Pancreas (tissue), 10 donors: ENCODE results near the gene STPG3. TPM values are rescaled to one million over a fixed set of nuclear protein-coding genes. Genes with fewer than 3 reads are reported as not detected.
"Not testable (repeated sequence)": the region's sequence is repeated elsewhere in the genome, so short reads cannot be mapped to it uniquely, and the experiment has no call there.

Source experiments
- ATAC-seq, 4 donors: fragments of 200-7000 bp; cut with Tn5 transposase; one replicate each; pipeline versions ENCODE4 v1.8.0 to v1.9.1; 2020; ENCODE audit warnings: mild to moderate bottlenecking in 4 of 4, moderate library complexity in 4 of 4
- DNase-seq, 6 donors: peaks; one replicate each; pipeline ENCODE4 v3.0.0-alpha.2; 2020
- FAIRE-seq: peaks from 2 replicates; lab custom pipeline; 2012; peaks lifted over from hg19 to GRCh38; lab: Jason Lieb, UNC
- H3K27ac ChIP-seq, 4 donors: fragments of 200-600 bp; sonication (generic); 1 replicate in 3 of 4; 2 replicates in 1 of 4; pipeline versions ENCODE4 v1.5.0 to v1.8.0; 2020
- H3K27me3 ChIP-seq, 4 donors: fragments of 200-600 bp; one replicate each; pipeline ENCODE4 v1.8.0; 2021
- H3K36me3 ChIP-seq, 3 donors: fragments of 200-600 bp; sonication (generic) in 1 of 3; one replicate each; pipeline versions ENCODE4 v1.5.0 to v1.8.0; 2020 to 2021
- H3K4me1 ChIP-seq, 3 donors: fragments of 200-600 bp; one replicate each; pipeline ENCODE4 v1.8.0; 2021
- H3K4me3 ChIP-seq, 4 donors: fragments of 200-600 bp; sonication (generic) in 2 of 4; one replicate each; pipeline versions ENCODE4 v1.5.0 to v1.8.0; 2020 to 2021
- H3K9me3 ChIP-seq, 4 donors: fragments of 200-600 bp; one replicate each; pipeline ENCODE4 v1.8.0; 2021
- WGBS, 2 donors: extraction: QIAGEN DNeasy Blood & Tissue Kit; methylation state at CpG; one replicate each; pipeline ENCODE4 v1.1.7; 2013; 5-methylcytosine and 5-hydroxymethylcytosine counted together
- intact Hi-C, 3 donors: fragments of 100-400 bp; cut with DNase I; formaldehyde crosslinking; loops; one replicate each; pipeline versions ENCODE4 v1.11.1 to v1.14.2; 2022
- polyA plus RNA-seq, 2 donors: library from polyadenylated mRNA; stranded (reverse); fragments of 200-250 nt; gene quantifications; one replicate each; pipeline ENCODE4 v1.2.3, GENCODE V29; 2013
- total RNA-seq, 6 donors: library from RNA; stranded (reverse); fragmentation: NEBNext Ultra II Directional in 4 of 6; extraction: Animal tissue kit (Norgen Biotek cat#: 25700) in 4 of 6; gene quantifications; one replicate each; pipeline versions ENCODE4 v1.2.1 to v1.2.4, GENCODE V29; 2021 to 2023
- TF ChIP-seq, protein P1 (sequence below), 4 donors: fragments of 200-600 bp; sonication (generic) in 3 of 4; IDR thresholded peaks; one replicate each; pipeline versions ENCODE4 v1.5.0 to v1.8.0; 2021; ENCODE audit warnings: antibody characterized with exemption in 4 of 4
- donor health status: healthy with polysubstance abuse.
- donor health status: DM: no; HTN: no; CAD: no; lungs with moderate emphysema.
- donor health status: DM: no; HTN: no; CAD: no.
- donor health status: control.
- donor health status: control.
- donor health status: Bipolar disorder and iron deficiency.
- donor health status: DM: yes; HTN: yes; CAD: no.
- donor health status: DM: no; HTN: no; CAD: no.
- donor health status: DM: no; HTN: no; CAD: no.
- donor health status: DM: yes; HTN: yes; CAD: no.

STPG3 gene
- total and polyA plus RNA-seq, 8 donors = 0.23 TPM; not detected in 7

DNA sequence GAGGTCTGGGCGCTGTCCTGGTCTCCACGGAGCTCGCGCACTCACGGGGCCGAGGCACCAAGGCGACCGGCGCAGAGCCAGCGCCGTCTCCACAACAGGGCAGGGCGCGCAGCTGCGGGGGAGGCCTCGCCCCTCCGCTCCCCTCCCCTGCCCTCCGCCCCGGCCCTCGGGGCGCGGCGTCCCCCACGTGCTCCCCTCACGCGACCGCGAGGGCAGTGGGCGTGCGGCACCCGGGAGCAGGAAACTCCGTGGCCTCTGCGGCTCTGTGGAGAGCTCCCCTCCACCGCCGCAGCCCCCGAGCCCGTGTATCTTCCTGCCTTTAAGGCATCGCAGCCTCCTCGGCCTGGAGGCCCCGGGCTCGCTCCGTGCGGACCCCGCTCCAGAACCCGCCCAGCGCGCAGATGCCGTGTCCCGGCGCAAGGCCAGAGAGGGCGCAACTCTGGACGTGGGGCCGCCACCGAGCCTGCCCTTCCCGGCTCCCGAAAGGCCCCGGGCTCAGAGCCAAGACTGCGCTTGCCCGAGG is 10.7 kb upstream of the STPG3 start:
- FAIRE-seq = no peak
- intact Hi-C loops = no loop called here
- Histone ChIP-seq H3K4me1 (peaks cover 10 to 32% (median 23%) of the 10 kb centered on the region in 3 donors), H3K27ac (peak overlapping the region; percentile 95 to 96 (median 96)), H3K36me3 (peaks cover 7 to 11% (median 8%) of the 10 kb centered on the region in 3 donors), H3K27me3 (no peaks in the 10 kb centered on the region), H3K9me3 (no peaks in the 10 kb centered on the region), H3K4me3 (peak overlapping the region; percentile 61 to 90 (median 72))
- peak in 5 of 6 donors; percentile 73 to 91 (median 81) for DNase-seq
- TF ChIP-seq, protein P1, sequence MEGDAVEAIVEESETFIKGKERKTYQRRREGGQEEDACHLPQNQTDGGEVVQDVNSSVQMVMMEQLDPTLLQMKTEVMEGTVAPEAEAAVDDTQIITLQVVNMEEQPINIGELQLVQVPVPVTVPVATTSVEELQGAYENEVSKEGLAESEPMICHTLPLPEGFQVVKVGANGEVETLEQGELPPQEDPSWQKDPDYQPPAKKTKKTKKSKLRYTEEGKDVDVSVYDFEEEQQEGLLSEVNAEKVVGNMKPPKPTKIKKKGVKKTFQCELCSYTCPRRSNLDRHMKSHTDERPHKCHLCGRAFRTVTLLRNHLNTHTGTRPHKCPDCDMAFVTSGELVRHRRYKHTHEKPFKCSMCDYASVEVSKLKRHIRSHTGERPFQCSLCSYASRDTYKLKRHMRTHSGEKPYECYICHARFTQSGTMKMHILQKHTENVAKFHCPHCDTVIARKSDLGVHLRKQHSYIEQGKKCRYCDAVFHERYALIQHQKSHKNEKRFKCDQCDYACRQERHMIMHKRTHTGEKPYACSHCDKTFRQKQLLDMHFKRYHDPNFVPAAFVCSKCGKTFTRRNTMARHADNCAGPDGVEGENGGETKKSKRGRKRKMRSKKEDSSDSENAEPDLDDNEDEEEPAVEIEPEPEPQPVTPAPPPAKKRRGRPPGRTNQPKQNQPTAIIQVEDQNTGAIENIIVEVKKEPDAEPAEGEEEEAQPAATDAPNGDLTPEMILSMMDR (IDR thresholded peaks at IDR 0.05) = no peak
- 0 to 1% methylated on average over 51 to 58 of the region's 58 CpGs for WGBS, 2 donors
- ATAC-seq = peak; percentile 22 to 43 (median 36)

DNA sequence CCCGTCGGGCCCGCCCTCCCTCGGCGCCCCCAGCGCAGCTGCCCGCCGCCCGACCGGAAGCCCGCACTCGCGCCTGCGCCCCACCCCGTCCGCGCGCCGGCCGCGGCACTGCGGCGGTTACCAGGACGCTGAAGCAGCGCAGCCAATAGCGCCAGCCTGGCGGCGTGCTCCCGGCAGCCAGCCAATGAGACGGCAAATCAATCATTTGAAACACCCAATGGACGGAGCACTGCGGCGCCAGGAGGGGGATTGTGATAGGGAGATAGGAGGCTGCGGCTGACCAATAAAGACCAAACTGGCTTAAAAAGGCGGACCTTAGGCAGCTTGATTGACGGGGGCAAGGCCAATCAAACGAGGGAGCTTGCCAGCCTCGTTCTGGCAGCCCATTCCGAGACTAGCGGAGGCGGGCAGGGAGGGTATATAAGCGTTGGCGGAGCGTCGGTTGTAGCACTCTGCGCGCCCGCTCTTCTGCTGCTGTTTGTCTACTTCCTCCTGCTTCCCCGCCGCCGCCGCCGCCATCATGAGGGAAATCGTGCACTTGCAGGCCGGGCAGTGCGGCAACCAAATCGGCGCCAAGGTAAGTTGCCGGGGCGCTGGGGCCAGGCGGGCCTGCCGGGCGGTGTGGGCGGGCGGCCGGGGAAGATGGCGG is 10.1 kb upstream of the STPG3 start, which contains the start of gene TUBB4B:
Gene TUBB4B (plus strand): TSS at position 447 of the 649 bp plus-strand sequence. CDS start 74 bp downstream, at position 521.
- WGBS, 2 donors = 0 to 1% methylated on average over 41 to 67 of the region's 67 CpGs
- H3K27ac ChIP-seq = peak within 1 kb of the TSS; percentile 95 to 96 (median 96)
- ATAC-seq = peak; percentile 72 to 85 (median 78)

DNA sequence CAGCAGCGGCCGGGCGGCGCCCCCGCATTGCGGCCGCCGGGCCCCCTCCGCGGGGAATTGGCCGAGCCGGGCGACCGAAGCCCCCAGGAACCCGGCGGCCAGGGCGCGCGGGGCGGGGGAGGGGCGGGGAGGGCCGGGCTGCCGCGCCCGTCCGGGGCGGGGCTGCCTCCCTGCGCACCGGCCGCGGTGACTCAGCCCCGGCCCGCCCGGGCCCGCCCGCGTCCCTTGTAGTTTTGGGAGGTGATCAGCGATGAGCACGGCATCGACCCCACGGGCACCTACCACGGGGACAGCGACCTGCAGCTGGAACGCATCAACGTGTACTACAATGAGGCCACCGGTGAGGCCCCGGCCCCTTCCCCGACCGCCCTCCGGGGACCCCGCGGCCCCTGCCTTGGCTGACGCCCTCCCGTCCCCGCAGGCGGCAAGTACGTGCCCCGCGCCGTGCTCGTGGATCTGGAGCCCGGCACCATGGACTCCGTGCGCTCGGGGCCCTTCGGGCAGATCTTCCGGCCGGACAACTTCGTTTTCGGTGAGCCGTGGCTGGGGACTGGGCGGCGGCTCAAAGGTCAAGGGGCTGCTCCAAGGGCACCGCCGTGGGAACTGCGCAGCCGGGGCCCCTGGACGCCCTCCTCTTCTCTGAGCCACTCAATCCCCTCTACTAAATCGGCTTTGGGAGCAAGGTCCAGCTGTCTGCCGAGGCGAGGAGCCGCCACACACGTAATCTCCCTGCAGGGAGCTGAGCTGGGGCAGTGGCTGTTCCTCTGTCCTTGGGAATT is 9.4 kb upstream of the STPG3 start:
- TF ChIP-seq, protein P1 (IDR thresholded peaks at IDR 0.05) = no peak
- ATAC-seq = peak; percentile 22 to 55 (median 36)
- Histone ChIP-seq H3K36me3 (peaks cover 7 to 11% (median 8%) of the 10 kb centered on the region in 3 donors), H3K4me1 (peaks cover 9 to 32% (median 22%) of the 10 kb centered on the region in 3 donors), H3K27ac (peak overlapping the region; percentile 76 to 91 (median 82)), H3K4me3 (peak overlapping the region; percentile 57 to 97 (median 93)), H3K27me3 (no peaks in the 10 kb centered on the region), H3K9me3 (no peaks in the 10 kb centered on the region)
- WGBS, 2 donors = 1% methylated on average over 47 to 83 of the region's 83 CpGs
- peak; percentile 80 to 92 (median 86) for DNase-seq
- FAIRE-seq = no peak
- intact Hi-C loops = no loop called here

More for the DNA sequence above, 10.1 kb upstream of the STPG3 start, which contains the start of gene TUBB4B:
- Histone ChIP-seq H3K27me3 (no peaks in the 10 kb centered on the region), H3K36me3 (peaks cover 7 to 11% (median 8%) of the 10 kb centered on the region in 3 donors), H3K4me1 (peaks cover 10 to 32% (median 23%) of the 10 kb centered on the region in 3 donors), H3K9me3 (no peaks in the 10 kb centered on the region), H3K4me3 (peak within 1 kb of the TSS; percentile 61 to 97 (median 93))
- DNase-seq (peak; percentile 98 to 100 (median 100)), FAIRE-seq (peak; percentile 97)
- TF ChIP-seq, protein P1 (IDR thresholded peaks at IDR 0.05) = no peak
- intact Hi-C loops = no loop called here

DNA sequence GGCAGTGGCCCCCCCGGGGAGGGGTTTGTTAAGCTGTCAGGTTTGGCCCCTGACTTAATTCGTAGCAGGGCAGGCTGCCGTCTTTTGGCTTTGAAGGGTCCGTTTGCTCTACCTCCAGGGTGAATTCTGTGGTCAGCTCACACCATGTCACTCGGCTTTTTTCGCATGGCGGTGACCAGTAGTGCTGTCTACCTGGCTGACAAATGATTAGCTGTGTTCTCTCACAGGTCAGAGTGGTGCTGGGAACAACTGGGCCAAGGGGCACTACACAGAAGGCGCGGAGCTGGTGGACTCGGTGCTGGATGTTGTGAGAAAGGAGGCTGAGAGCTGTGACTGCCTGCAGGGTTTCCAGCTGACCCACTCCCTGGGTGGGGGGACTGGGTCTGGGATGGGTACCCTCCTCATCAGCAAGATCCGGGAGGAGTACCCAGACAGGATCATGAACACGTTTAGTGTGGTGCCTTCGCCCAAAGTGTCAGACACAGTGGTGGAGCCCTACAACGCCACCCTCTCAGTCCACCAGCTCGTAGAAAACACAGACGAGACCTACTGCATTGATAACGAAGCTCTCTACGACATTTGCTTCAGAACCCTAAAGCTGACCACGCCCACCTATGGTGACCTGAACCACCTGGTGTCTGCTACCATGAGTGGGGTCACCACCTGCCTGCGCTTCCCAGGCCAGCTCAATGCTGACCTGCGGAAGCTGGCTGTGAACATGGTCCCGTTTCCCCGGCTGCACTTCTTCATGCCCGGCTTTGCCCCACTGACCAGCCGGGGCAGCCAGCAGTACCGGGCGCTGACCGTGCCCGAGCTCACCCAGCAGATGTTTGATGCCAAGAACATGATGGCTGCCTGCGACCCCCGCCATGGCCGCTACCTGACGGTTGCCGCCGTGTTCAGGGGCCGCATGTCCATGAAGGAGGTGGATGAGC is 8.6 kb upstream of the STPG3 start:
- peak overlapping the region; percentile 76 to 91 (median 82) for H3K27ac ChIP-seq
- H3K4me3 ChIP-seq = peak overlapping the region; percentile 57 to 97 (median 93)
- FAIRE-seq (no peak), DNase-seq (peak in 3 of 6 donors; percentile 53 to 80 (median 64)), ATAC-seq (no peak)
- intact Hi-C loops = no loop called here
- H3K4me1 ChIP-seq = peaks cover 3 to 26% (median 18%) of the 10 kb centered on the region in 3 donors
- TF ChIP-seq, protein P1 (IDR thresholded peaks at IDR 0.05) = no peak
- H3K27me3 ChIP-seq = no peaks in the 10 kb centered on the region
- H3K36me3 ChIP-seq = peaks cover 7 to 11% (median 8%) of the 10 kb centered on the region in 3 donors
- no peaks in the 10 kb centered on the region for H3K9me3 ChIP-seq
- 25 to 27% methylated on average over 36 of the region's 36 CpGs for WGBS, 2 donors

DNA sequence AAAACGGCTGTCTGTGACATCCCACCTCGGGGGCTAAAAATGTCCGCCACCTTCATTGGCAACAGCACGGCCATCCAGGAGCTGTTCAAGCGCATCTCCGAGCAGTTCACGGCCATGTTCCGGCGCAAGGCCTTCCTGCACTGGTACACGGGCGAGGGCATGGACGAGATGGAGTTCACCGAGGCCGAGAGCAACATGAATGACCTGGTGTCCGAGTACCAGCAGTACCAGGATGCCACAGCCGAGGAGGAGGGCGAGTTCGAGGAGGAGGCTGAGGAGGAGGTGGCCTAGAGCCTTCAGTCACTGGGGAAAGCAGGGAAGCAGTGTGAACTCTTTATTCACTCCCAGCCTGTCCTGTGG is 7.8 kb upstream of the STPG3 start:
- H3K27me3 ChIP-seq, H3K9me3 ChIP-seq, FAIRE-seq, ATAC-seq, intact Hi-C loops: not testable (repeated sequence)
- H3K4me3 ChIP-seq = peak overlapping the region in 3 of 4 donors; percentile 57 to 97 (median 97)
- H3K4me1 ChIP-seq = peaks cover 0 to 26% (median 18%) of the 10 kb centered on the region in 3 donors
- H3K27ac ChIP-seq = peak overlapping the region in 2 of 4 donors; percentile 81 to 91
- DNase-seq = peak in 1 of 6 donors; percentile 40
- WGBS, 2 donors = 47 to 57% methylated on average over 18 of the region's 18 CpGs
- H3K36me3 ChIP-seq = peaks cover 7 to 11% (median 8%) of the 10 kb centered on the region in 3 donors
